OCI-LY1 (cell line): ENCODE data around the gene LMX1B.

Source experiments
- H2AFZ ChIP-seq: fragments of 200-600 bp; sonication (generic), shearing (Covaris generic); 2 replicates; pipeline ENCODE4 v1.6.0; 2014; ENCODE audit warnings: antibody characterized with exemption, mild to moderate bottlenecking, low read length
- H3F3A ChIP-seq: fragments of 200-600 bp; sonication (generic), shearing (Covaris generic); 2 replicates; pipeline ENCODE4 v1.6.0; 2014; ENCODE audit warnings: mild to moderate bottlenecking, antibody characterized with exemption, low read length, moderate library complexity; ENCODE audit not compliant: insufficient read depth
- H3K27ac ChIP-seq: fragments of 200-600 bp; sonication (generic); 2 replicates; pipeline ENCODE4 v1.5.1; 2014; ENCODE audit warnings: low read length, mixed run types, mild to moderate bottlenecking, low read depth; ENCODE audit not compliant: poor library complexity, severe bottlenecking
- H3K27me3 ChIP-seq: fragments of 200-600 bp; sonication (generic); 2 replicates; pipeline ENCODE4 v1.6.0; 2014; ENCODE audit warnings: antibody characterized with exemption, mild to moderate bottlenecking, low read length, moderate library complexity; ENCODE audit not compliant: insufficient read depth
- H3K36me3 ChIP-seq: fragments of 200-600 bp; sonication (generic); 2 replicates; pipeline ENCODE4 v1.6.1; 2014; ENCODE audit warnings: mild to moderate bottlenecking, antibody characterized with exemption, low read length, moderate library complexity, mixed read lengths; ENCODE audit not compliant: insufficient read depth
- H3K4me1 ChIP-seq: fragments of 200-600 bp; sonication (generic); 2 replicates; pipeline ENCODE4 v1.5.1; 2014; ENCODE audit warnings: mild to moderate bottlenecking, low read length, moderate library complexity; ENCODE audit not compliant: insufficient read depth, severe bottlenecking
- H3K4me2 ChIP-seq: fragments of 200-600 bp; sonication (generic), shearing (Covaris generic); 2 replicates; pipeline ENCODE4 v1.6.1; 2014; ENCODE audit warnings: low read length
- H3K4me3 ChIP-seq: fragments of 200-600 bp; sonication (generic); 2 replicates; pipeline ENCODE4 v1.5.1; 2014; ENCODE audit warnings: low read length, low read depth, mild to moderate bottlenecking, mixed read lengths; ENCODE audit not compliant: poor library complexity, severe bottlenecking
- H3K79me2 ChIP-seq: fragments of 200-600 bp; shearing (Covaris generic); 2 replicates; pipeline ENCODE4 v1.6.1; 2016; ENCODE audit warnings: mixed run types, low read length, mixed read lengths; ENCODE audit not compliant: insufficient read depth
- H3K9ac ChIP-seq: fragments of 200-600 bp; sonication (generic), shearing (Covaris generic); 2 replicates; pipeline ENCODE4 v1.6.1; 2014; ENCODE audit warnings: mild to moderate bottlenecking, low read length, mixed read lengths
- H3K9me2 ChIP-seq: fragments of 200-600 bp; sonication (generic), shearing (Covaris generic); 2 replicates; pipeline ENCODE4 v1.6.1; 2014; ENCODE audit warnings: low read depth, mild to moderate bottlenecking, low read length, mixed read lengths
- H3K9me3 ChIP-seq: fragments of 200-600 bp; shearing (Covaris generic); 2 replicates; pipeline ENCODE4 v1.6.1; 2014; ENCODE audit warnings: low read length, mixed read lengths
- H4K20me1 ChIP-seq: fragments of 200-600 bp; sonication (generic), shearing (Covaris generic); 2 replicates; pipeline ENCODE4 v1.6.0; 2016; ENCODE audit warnings: mild to moderate bottlenecking, low read length; ENCODE audit not compliant: insufficient read depth
- EZH2 ChIP-seq: fragments of 200-600 bp; sonication (generic), shearing (Covaris generic); IDR thresholded peaks from 2 replicates; pipeline ENCODE4 v1.8.0; 2017; ENCODE audit warnings: borderline replicate concordance, mixed run types, mild to moderate bottlenecking, antibody characterized with exemption, low read length, moderate library complexity, mixed read lengths
- TF ChIP-seq, protein P1 (sequence below): fragments of 200-600 bp; sonication (generic), shearing (Covaris generic); IDR thresholded peaks from 2 replicates; pipeline ENCODE4 v1.5.1; 2017; ENCODE audit warnings: mild to moderate bottlenecking, antibody characterized with exemption, low read length, moderate library complexity, mixed read lengths

Gene LMX1B

DNA sequence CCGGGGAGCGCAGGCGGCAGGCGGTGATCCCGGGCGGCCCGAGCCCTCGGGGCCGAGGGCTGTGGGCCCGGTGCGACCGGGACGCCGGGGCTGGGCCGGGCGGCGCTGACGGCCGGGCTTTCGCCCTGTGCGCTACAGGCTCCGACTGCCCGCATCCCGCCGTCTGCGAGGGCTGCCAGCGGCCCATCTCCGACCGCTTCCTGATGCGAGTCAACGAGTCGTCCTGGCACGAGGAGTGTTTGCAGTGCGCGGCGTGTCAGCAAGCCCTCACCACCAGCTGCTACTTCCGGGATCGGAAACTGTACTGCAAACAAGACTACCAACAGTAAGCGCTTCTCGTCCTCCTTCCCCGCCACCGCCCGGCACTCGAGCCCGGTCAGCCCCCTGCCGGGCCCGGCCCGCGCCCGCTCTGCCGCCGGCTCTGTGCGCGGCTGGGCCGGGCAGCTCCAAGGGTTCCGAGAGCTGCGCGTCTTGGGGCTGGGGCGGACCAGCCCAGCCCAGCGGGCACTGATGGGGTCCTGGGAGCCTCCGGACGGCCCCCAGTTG is 1.6 kb downstream of the LMX1B start:
- no peaks in the 10 kb centered on the region for H3K4me1 ChIP-seq
- H4K20me1 ChIP-seq, result no peaks in the 10 kb centered on the region
- H3K4me2 ChIP-seq, result no peak overlapping the region
- no peaks in the 10 kb centered on the region for H3K9me2 ChIP-seq
- no peaks in the 10 kb centered on the region for H3K27me3 ChIP-seq
- no peaks in the 10 kb centered on the region for H3K79me2 ChIP-seq
- no peaks in the 10 kb centered on the region for H3F3A ChIP-seq
- H3K9ac ChIP-seq, result no peak overlapping the region
- TF ChIP-seq EZH2, result no peak
- TF ChIP-seq, protein P1, sequence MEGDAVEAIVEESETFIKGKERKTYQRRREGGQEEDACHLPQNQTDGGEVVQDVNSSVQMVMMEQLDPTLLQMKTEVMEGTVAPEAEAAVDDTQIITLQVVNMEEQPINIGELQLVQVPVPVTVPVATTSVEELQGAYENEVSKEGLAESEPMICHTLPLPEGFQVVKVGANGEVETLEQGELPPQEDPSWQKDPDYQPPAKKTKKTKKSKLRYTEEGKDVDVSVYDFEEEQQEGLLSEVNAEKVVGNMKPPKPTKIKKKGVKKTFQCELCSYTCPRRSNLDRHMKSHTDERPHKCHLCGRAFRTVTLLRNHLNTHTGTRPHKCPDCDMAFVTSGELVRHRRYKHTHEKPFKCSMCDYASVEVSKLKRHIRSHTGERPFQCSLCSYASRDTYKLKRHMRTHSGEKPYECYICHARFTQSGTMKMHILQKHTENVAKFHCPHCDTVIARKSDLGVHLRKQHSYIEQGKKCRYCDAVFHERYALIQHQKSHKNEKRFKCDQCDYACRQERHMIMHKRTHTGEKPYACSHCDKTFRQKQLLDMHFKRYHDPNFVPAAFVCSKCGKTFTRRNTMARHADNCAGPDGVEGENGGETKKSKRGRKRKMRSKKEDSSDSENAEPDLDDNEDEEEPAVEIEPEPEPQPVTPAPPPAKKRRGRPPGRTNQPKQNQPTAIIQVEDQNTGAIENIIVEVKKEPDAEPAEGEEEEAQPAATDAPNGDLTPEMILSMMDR, result no peak
- H3K4me3 ChIP-seq, result no peak overlapping the region
- H2AFZ ChIP-seq, result no peak overlapping the region
- H3K9me3 ChIP-seq, result no peaks in the 10 kb centered on the region
- H3K27ac ChIP-seq, result no peak overlapping the region
- no peaks in the 10 kb centered on the region for H3K36me3 ChIP-seq

DNA sequence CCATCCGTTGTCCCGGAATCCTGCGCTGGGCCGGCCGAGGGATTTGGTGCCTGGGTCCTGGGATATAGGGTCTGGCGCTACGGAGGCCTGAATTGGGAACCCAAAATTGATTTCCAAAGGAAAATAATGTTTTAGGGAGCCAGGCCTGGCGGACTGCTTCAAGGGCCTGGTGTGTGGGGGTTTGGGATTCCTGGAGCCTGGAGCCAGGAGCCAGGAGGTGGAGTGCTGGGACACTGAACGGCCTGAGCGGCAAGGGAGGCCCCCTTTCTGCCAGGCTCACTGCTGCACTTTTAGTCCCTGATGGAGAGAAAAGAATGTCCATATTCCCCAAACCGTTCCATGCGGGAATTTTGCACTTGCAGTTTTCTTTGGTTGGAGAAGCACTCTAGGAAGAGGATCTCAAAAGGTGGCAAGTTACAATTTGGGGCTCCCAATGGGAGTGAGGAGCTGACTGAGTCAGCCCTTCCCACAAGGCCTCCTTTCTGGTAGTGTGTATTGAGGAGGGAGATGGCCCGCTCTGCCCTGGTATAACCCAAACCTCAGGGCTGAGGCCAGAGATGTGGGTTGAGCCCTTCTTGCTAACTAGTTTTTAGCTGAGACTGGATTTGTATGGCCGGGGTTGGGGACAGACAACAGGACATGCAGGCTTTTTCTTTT is 2.2 kb downstream of the LMX1B start:
- Histone ChIP-seq H3K9ac (no peak overlapping the region), H3K4me3 (no peak overlapping the region), H3K9me3 (no peaks in the 10 kb centered on the region), H3K27me3 (no peaks in the 10 kb centered on the region), H3F3A (no peaks in the 10 kb centered on the region), H3K9me2 (no peaks in the 10 kb centered on the region), H3K27ac (no peak overlapping the region), H3K79me2 (no peaks in the 10 kb centered on the region), H3K4me1 (no peaks in the 10 kb centered on the region), H2AFZ (no peak overlapping the region), H3K4me2 (no peak overlapping the region), H3K36me3 (no peaks in the 10 kb centered on the region), H4K20me1 (no peaks in the 10 kb centered on the region)
- TF ChIP-seq, protein P1, result no peak
- TF ChIP-seq EZH2, result no peak

DNA sequence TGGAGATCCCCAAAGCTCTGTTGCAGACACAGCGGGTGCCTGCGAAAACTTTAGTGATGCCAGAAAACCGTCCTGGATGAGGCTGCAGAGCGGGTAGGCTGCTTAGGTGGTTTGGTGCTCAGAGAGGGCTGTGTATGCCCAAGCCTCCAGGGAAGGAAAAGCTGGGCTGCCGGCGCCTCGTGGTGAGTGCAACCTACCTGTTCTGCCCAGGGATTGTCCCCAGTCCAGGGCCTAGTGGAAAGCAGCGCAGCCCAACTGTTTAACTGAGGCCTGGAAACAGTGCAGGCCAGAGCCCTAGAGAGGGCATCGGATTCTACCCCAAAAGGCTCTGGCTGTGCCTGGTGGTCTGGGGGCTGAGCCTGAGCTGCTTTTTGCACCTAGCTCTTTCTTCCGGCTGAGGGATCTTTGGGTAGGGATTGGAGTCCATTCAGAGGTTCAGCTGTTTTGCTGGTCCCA is 2.8 kb downstream of the LMX1B start:
- Histone ChIP-seq H3K4me2 (no peak overlapping the region), H3K36me3 (no peaks in the 10 kb centered on the region), H3K79me2 (no peaks in the 10 kb centered on the region), H3K9me2 (no peaks in the 10 kb centered on the region), H2AFZ (no peak overlapping the region), H3K27me3 (no peaks in the 10 kb centered on the region), H3F3A (no peaks in the 10 kb centered on the region), H3K4me1 (no peaks in the 10 kb centered on the region), H4K20me1 (no peaks in the 10 kb centered on the region), H3K9me3 (no peaks in the 10 kb centered on the region), H3K4me3 (no peak overlapping the region), H3K27ac (no peak overlapping the region), H3K9ac (no peak overlapping the region)
- no peak for TF ChIP-seq EZH2
- TF ChIP-seq, protein P1, result no peak
